Measurements from ENCODE around the gene TXLNG.

- TF ChIP-seq POLR2A (IDR thresholded peaks at IDR 0.05; ENCODE audit: low read depth, low read length) = no peak
- TF ChIP-seq RFX5 (IDR thresholded peaks at IDR 0.05; ENCODE audit: low read depth, low read length) = no peak
- no peak for TF ChIP-seq MXI1 (IDR thresholded peaks at IDR 0.05; ENCODE audit: borderline replicate concordance, low read depth, low read length)
- TF ChIP-seq, protein P1, sequence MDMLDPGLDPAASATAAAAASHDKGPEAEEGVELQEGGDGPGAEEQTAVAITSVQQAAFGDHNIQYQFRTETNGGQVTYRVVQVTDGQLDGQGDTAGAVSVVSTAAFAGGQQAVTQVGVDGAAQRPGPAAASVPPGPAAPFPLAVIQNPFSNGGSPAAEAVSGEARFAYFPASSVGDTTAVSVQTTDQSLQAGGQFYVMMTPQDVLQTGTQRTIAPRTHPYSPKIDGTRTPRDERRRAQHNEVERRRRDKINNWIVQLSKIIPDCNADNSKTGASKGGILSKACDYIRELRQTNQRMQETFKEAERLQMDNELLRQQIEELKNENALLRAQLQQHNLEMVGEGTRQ (IDR thresholded peaks at IDR 0.05; ENCODE audit: low read depth, low read length) = no peak
- TF ChIP-seq, protein P2, sequence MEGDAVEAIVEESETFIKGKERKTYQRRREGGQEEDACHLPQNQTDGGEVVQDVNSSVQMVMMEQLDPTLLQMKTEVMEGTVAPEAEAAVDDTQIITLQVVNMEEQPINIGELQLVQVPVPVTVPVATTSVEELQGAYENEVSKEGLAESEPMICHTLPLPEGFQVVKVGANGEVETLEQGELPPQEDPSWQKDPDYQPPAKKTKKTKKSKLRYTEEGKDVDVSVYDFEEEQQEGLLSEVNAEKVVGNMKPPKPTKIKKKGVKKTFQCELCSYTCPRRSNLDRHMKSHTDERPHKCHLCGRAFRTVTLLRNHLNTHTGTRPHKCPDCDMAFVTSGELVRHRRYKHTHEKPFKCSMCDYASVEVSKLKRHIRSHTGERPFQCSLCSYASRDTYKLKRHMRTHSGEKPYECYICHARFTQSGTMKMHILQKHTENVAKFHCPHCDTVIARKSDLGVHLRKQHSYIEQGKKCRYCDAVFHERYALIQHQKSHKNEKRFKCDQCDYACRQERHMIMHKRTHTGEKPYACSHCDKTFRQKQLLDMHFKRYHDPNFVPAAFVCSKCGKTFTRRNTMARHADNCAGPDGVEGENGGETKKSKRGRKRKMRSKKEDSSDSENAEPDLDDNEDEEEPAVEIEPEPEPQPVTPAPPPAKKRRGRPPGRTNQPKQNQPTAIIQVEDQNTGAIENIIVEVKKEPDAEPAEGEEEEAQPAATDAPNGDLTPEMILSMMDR (conservative IDR thresholded peaks at IDR 0.05; ENCODE audit: low read depth, low read length) = no peak
- TF ChIP-seq NFE2L2 (IDR thresholded peaks at IDR 0.05; ENCODE audit: low read depth, low read length) = no peak
- TF ChIP-seq SMC3 (IDR thresholded peaks at IDR 0.05; ENCODE audit: low read depth, low read length) = no peak
- TF ChIP-seq CEBPB (IDR thresholded peaks at IDR 0.05; ENCODE audit: low read depth, low read length) = no peak
Observed at GRCh38 chrX:16883487-16883804, 97.2 kb downstream of the TXLNG start.

All from IMR-90 (cell line).